MCF 10A (cell line): Measurements from ENCODE around the gene FNBP1. TPM values are rescaled to one million over a fixed set of nuclear protein-coding genes. Genes with fewer than 3 reads are reported as not detected.

Experiments
- BruUV-seq: library from RNA; stranded (reverse); fragments of 400-500 nt; replicated peaks from 2 replicates; lab custom pipeline; 2021; lab: Mats Ljungman, UMichigan
- CTCF ChIA-PET: fragments of 300-600 bp; sonication (Branson Sonifier 250); formaldehyde crosslinking; extraction: SDS; loops from one replicate; lab custom pipeline; 2021; ENCODE audit warnings: antibody characterized with exemption, inconsistent platforms; lab: Yijun Ruan, JAX
- POLR2A ChIA-PET: fragments of 300-600, 350-650 bp; sonication (Branson Sonifier 250); formaldehyde crosslinking; extraction: SDS; loops from one replicate; lab custom pipeline; 2020; ENCODE audit warnings: antibody characterized with exemption, inconsistent platforms; lab: Yijun Ruan, JAX
- DNase-seq: peaks from one replicate; pipeline ENCODE4 v3.0.0-alpha.2; 2018; ENCODE audit not compliant: unreplicated experiment
- H3K27ac Mint-ChIP-seq: one replicate; pipeline ENCODE4 v1.8.0; 2022; ENCODE audit warnings: mild to moderate bottlenecking, low read depth, mixed read lengths; ENCODE audit not compliant: unreplicated experiment
- H3K27me3 Mint-ChIP-seq: one replicate; pipeline ENCODE4 v1.8.0; 2022; ENCODE audit warnings: mixed read lengths; ENCODE audit not compliant: insufficient read depth, unreplicated experiment
- H3K36me3 Mint-ChIP-seq: one replicate; pipeline ENCODE4 v1.8.0; 2022; ENCODE audit warnings: mild to moderate bottlenecking, moderate library complexity, mixed read lengths; ENCODE audit not compliant: insufficient read depth, unreplicated experiment
- H3K4me1 Mint-ChIP-seq: one replicate; pipeline ENCODE4 v1.8.0; 2022; ENCODE audit warnings: mixed read lengths; ENCODE audit not compliant: insufficient read depth, unreplicated experiment
- H3K4me3 Mint-ChIP-seq: one replicate; pipeline ENCODE4 v1.8.0; 2022; ENCODE audit warnings: mild to moderate bottlenecking, moderate library complexity, mixed read lengths; ENCODE audit not compliant: unreplicated experiment
- H3K9me3 Mint-ChIP-seq: one replicate; pipeline ENCODE4 v1.8.0; 2022; ENCODE audit warnings: mixed read lengths; ENCODE audit not compliant: unreplicated experiment
- intact Hi-C: fragments of 100-400 bp; cut with micrococcal nuclease; formaldehyde crosslinking; loops from 2 replicates; pipeline ENCODE4 v1.14.1; 2022
- total RNA-seq: library from RNA; stranded (reverse); gene quantifications from 2 replicates; pipeline ENCODE4 v1.2.3, GENCODE V29; 2022
- TF ChIP-seq, protein P1 (sequence below): fragments of 200-600 bp; IDR thresholded peaks from one replicate; pipeline ENCODE4 v1.8.0; 2022; ENCODE audit warnings: antibody characterized with exemption, mild to moderate bottlenecking; ENCODE audit not compliant: unreplicated experiment

Gene FNBP1
- total RNA-seq, 1 experiment from 2014 or later = 24.4 TPM

DNA sequence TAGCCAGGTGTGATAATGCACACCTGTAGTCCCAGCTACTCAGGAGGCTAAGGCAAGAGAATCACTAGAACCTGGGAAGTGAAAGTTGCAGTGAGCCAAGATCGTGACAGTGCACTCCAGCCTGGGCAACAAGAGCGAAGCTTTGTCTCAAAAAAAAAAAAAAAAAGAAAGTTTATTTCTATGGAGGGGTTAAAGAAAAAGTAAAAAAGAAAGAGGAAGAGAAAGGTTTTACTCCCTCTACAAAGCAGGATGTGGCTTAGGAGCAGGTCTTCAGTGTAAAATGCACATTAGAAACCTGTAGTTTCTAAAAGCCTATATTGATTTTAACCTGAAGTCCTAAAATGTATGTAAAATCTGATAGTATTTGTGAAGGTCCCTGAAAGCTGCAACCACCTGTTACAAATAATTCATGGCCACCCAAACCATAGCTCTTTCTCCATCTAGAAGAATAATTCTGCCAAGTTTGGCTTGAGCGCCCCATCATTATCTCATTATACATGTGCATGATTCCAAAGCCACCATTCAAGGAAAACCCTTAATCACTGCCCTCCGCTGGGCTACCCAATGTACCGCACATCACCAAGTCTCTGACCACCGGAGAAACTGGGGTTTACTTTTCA is 3.4 kb downstream of the FNBP1 start:
- BruUV-seq = no TSS peak
- no peaks in the 10 kb centered on the region for H3K36me3 Mint-ChIP-seq
- TF ChIP-seq, protein P1, sequence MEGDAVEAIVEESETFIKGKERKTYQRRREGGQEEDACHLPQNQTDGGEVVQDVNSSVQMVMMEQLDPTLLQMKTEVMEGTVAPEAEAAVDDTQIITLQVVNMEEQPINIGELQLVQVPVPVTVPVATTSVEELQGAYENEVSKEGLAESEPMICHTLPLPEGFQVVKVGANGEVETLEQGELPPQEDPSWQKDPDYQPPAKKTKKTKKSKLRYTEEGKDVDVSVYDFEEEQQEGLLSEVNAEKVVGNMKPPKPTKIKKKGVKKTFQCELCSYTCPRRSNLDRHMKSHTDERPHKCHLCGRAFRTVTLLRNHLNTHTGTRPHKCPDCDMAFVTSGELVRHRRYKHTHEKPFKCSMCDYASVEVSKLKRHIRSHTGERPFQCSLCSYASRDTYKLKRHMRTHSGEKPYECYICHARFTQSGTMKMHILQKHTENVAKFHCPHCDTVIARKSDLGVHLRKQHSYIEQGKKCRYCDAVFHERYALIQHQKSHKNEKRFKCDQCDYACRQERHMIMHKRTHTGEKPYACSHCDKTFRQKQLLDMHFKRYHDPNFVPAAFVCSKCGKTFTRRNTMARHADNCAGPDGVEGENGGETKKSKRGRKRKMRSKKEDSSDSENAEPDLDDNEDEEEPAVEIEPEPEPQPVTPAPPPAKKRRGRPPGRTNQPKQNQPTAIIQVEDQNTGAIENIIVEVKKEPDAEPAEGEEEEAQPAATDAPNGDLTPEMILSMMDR = no peak
- intact Hi-C loops = loop anchor here (5.0 kb wide), 1 partner anchor 72 kb away; no protein-coding TSS in a partner anchor
- no peak overlapping the region for H3K27ac Mint-ChIP-seq
- H3K9me3 Mint-ChIP-seq = no peaks in the 10 kb centered on the region
- no peaks in the 10 kb centered on the region for H3K27me3 Mint-ChIP-seq
- no peak overlapping the region for H3K4me3 Mint-ChIP-seq
- ChIA-PET CTCF (interaction anchor here (0.8 to 1.2 kb wide), 2 partner anchors 19 to 154 kb away, joined by 4 read pairs; no protein-coding TSS in a partner anchor), POLR2A (interaction anchor here (0.6 to 4.8 kb wide), 7 partner anchors 11 to 655 kb away, joined by 3 to 53 read pairs (median 4); partner anchors contain the start of genes EXOSC2 and GPR107)
- H3K4me1 Mint-ChIP-seq = peaks cover 17% of the 10 kb centered on the region
- DNase-seq = no peak

DNA sequence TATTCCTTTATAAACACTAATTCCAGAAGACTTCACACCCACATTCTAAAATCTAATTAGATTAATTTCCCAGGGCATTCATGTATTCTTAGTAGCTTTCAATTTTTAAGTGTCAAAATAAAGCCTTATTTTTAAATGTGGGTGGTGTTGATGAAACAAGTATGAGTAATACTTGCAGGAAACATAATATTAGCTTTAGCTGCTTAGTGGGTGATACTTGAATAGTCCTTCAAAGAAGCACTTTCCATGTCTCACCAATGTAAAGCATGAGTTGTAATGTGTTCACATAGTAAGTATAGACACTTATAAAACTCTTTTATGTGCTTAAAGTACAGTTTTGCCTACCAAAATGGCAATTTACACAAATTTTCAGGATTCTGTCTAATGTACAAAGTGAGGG is 6.9 kb downstream of the FNBP1 start:
- no peak overlapping the region for H3K4me3 Mint-ChIP-seq
- CTCF ChIA-PET = interaction anchor here (2.1 kb wide), 1 partner anchor 151 kb away, joined by 4 read pairs; no protein-coding TSS in a partner anchor
- H3K9me3 Mint-ChIP-seq = no peaks in the 10 kb centered on the region
- POLR2A ChIA-PET = interaction anchor here (1.2 kb wide), 1 partner anchor 8 kb away, joined by 4 read pairs; no protein-coding TSS in a partner anchor
- no peaks in the 10 kb centered on the region for H3K27me3 Mint-ChIP-seq
- peak overlapping the region; percentile 42 for H3K27ac Mint-ChIP-seq
- H3K36me3 Mint-ChIP-seq = no peaks in the 10 kb centered on the region
- intact Hi-C loops = no loop called here
- BruUV-seq = no TSS peak
- H3K4me1 Mint-ChIP-seq = peaks cover 21% of the 10 kb centered on the region
- peak; percentile 30 for DNase-seq
- TF ChIP-seq, protein P1 = no peak

DNA sequence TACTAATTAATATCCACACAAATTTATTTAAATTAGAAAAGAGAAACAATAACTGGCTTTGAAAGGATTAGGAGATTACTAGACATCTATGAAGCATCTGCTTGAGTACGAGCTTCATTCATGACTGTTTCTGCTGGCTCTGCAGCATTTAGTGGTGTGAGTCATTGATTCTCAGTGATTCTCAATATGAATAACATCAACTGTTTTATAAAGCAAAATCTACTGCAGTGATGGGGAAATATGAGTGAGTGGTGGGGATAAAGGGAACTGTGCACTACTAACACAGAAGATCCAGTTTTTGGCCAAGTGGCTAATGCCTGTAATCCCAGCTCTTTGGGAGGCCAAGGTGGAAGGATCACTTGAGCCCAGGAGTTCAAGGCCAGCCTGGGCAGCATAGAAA is 8.4 kb downstream of the FNBP1 start:
- peak; percentile 34 for DNase-seq
- Mint-ChIP-seq H3K27ac (no peak overlapping the region), H3K4me3 (no peak overlapping the region), H3K36me3 (no peaks in the 10 kb centered on the region), H3K27me3 (no peaks in the 10 kb centered on the region), H3K9me3 (no peaks in the 10 kb centered on the region), H3K4me1 (peaks cover 18% of the 10 kb centered on the region)
- ChIA-PET CTCF (interaction anchor here (0.6 to 2.1 kb wide), 3 partner anchors 16 to 149 kb away, joined by 3 to 4 read pairs (median 4); no protein-coding TSS in a partner anchor), POLR2A (interaction anchor here (0.6 to 1.4 kb wide), 5 partner anchors 9 to 66 kb away, joined by 3 to 8 read pairs (median 3); no protein-coding TSS in a partner anchor)
- BruUV-seq = no TSS peak
- TF ChIP-seq, protein P1 = no peak
- intact Hi-C loops = no loop called here

GRCh38 chr9:130030651-130031127 is 12.3 kb downstream of the FNBP1 start:
- POLR2A ChIA-PET = interaction anchor here (0.6 to 1.3 kb wide), 3 partner anchors 146 to 666 kb away, joined by 3 read pairs; no protein-coding TSS in a partner anchor
- Mint-ChIP-seq H3K27ac (no peak overlapping the region), H3K4me1 (peaks cover 21% of the 10 kb centered on the region), H3K27me3 (no peaks in the 10 kb centered on the region), H3K36me3 (no peaks in the 10 kb centered on the region), H3K4me3 (no peak overlapping the region), H3K9me3 (peaks cover 6% of the 10 kb centered on the region)
- DNase-seq = no peak
- intact Hi-C loops = no loop called here
- TF ChIP-seq, protein P1 = no peak
- CTCF ChIA-PET = interaction anchor here (0.9 to 1.5 kb wide), 2 partner anchors 10 to 18 kb away, joined by 3 to 7 read pairs; no protein-coding TSS in a partner anchor
- no TSS peak for BruUV-seq
